ENCODE measurements around the gene ASB1. TPM values are rescaled to one million over a fixed set of nuclear protein-coding genes. Genes with fewer than 3 reads are reported as not detected.
A peak's percentile ranks its signal among the peaks of the same experiment; 100 is the strongest.

The ASB1 gene
- total RNA-seq, 2 donors from 2014 or later = 6.6 to 9.9 TPM

GRCh38 chr2:238396663-238397062, 30.1 kb upstream of the ASB1 start:
- intact Hi-C loops (cut with DNase I) = no loop called here
- WGBS, 2 donors = 93 to 95% methylated on average over 7 of the region's 7 CpGs
- no peaks in the 10 kb centered on the region for H3K36me3 ChIP-seq (replicated peaks in 1 of 2; ENCODE audit: insufficient read depth in 1 of 2, low read depth in 2 of 2)
- ATAC-seq (no peak), DNase-seq (no peak)
- no peaks in the 10 kb centered on the region for H3K9me3 ChIP-seq
- no peak overlapping the region for H3K4me3 ChIP-seq
- H3K4me1 ChIP-seq = no peaks in the 10 kb centered on the region
- no peak for TF ChIP-seq POLR2A (IDR thresholded peaks at IDR 0.05)
- TF ChIP-seq CTCF (IDR thresholded peaks at IDR 0.05) = no peak
- no peak overlapping the region for H3K27ac ChIP-seq
- no peaks in the 10 kb centered on the region for H3K27me3 ChIP-seq

- H3K27ac ChIP-seq = no peak overlapping the region
- WGBS, 2 donors = 77 to 85% methylated on average over 13 of the region's 14 CpGs
- no peaks in the 10 kb centered on the region for H3K4me1 ChIP-seq
- no peaks in the 10 kb centered on the region for H3K36me3 ChIP-seq (replicated peaks in 1 of 2; ENCODE audit: insufficient read depth in 1 of 2, low read depth in 2 of 2)
- no peak for TF ChIP-seq POLR2A (IDR thresholded peaks at IDR 0.05)
- TF ChIP-seq CTCF (IDR thresholded peaks at IDR 0.05) = no peak
- DNase-seq (no peak), ATAC-seq (no peak)
- no peaks in the 10 kb centered on the region for H3K9me3 ChIP-seq
- intact Hi-C loops (cut with DNase I) = no loop called here
- no peaks in the 10 kb centered on the region for H3K27me3 ChIP-seq
- no peak overlapping the region for H3K4me3 ChIP-seq
Observed at GRCh38 chr2:238397356-238397755, 29.4 kb upstream of the ASB1 start.

DNA sequence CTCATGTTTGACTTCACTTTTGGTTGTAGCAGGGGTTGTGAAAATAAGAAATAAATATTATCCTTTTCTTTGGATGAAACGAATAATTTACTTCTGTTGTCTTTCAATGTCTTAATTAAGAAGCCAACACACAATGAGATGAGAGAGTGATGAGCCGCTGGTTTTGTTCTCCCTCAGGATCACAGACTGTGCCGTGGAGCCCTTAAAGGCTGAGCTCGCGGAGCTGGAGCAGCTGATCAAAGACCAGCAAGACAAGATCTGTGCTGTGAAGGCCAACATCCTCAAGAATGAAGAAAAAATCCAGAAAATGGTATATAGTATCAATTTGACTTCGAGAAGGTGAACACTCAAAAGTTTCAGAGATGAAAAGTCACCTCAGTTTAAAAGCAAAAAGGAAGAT, 28.1 kb upstream of the ASB1 start:
- Histone ChIP-seq H3K27ac (peak overlapping the region in 3 of 4 donors; percentile 27 to 55 (median 42)), H3K27me3 (no peaks in the 10 kb centered on the region), H3K4me1 (no peaks in the 10 kb centered on the region), H3K36me3 (replicated peaks in 1 of 2; ENCODE audit: insufficient read depth in 1 of 2, low read depth in 2 of 2) (no peaks in the 10 kb centered on the region), H3K4me3 (no peak overlapping the region), H3K9me3 (no peaks in the 10 kb centered on the region)
- intact Hi-C loops (cut with DNase I) = no loop called here
- DNase-seq = no peak
- ATAC-seq = no peak
- TF ChIP-seq POLR2A (IDR thresholded peaks at IDR 0.05) (no peak), CTCF (IDR thresholded peaks at IDR 0.05) (no peak)
- 66 to 80% methylated on average over 6 of the region's 6 CpGs for WGBS, 2 donors

DNA sequence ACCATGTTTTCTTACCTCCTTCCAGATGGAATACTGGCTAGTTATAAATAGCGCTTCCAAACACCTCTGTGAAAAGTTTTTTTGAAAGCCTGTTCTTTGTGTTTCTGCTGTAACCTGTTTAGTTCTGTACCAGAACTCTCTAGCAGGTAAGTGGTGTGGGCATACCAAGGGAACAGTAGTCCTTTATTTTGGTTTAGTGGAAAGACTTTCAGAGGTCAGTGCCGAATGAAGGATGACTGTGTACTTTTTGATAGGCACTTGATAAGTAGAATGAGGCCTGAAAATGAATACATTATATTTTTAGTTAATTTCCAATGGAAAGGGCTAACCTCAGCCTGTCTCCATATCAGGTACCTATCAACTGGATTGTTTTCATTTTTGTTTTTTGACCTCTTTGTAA, 27.6 kb upstream of the ASB1 start:
- H3K27me3 ChIP-seq = no peaks in the 10 kb centered on the region
- DNase-seq (no peak), ATAC-seq (peak; percentile 71)
- H3K36me3 ChIP-seq (replicated peaks in 1 of 2; ENCODE audit: insufficient read depth in 1 of 2, low read depth in 2 of 2) = no peaks in the 10 kb centered on the region
- no peak overlapping the region for H3K4me3 ChIP-seq
- WGBS, 2 donors = 50 to 53% methylated on average over 2 of the region's 2 CpGs
- no peaks in the 10 kb centered on the region for H3K9me3 ChIP-seq
- H3K4me1 ChIP-seq = no peaks in the 10 kb centered on the region
- intact Hi-C loops (cut with DNase I) = no loop called here
- H3K27ac ChIP-seq = peak overlapping the region in 3 of 4 donors; percentile 34 to 55 (median 42)
- TF ChIP-seq CTCF (IDR thresholded peaks at IDR 0.05) (no peak), POLR2A (IDR thresholded peaks at IDR 0.05) (no peak)

GRCh38 chr2:238401551-238401950, 25.2 kb upstream of the ASB1 start:
- intact Hi-C loops (cut with DNase I) = no loop called here
- H3K27me3 ChIP-seq = no peaks in the 10 kb centered on the region
- no peaks in the 10 kb centered on the region for H3K9me3 ChIP-seq
- H3K36me3 ChIP-seq (replicated peaks in 1 of 2; ENCODE audit: insufficient read depth in 1 of 2, low read depth in 2 of 2) = no peaks in the 10 kb centered on the region
- 92 to 93% methylated on average over 6 to 8 of the region's 8 CpGs for WGBS, 2 donors
- ATAC-seq (no peak), DNase-seq (no peak)
- H3K27ac ChIP-seq = no peak overlapping the region
- no peaks in the 10 kb centered on the region for H3K4me1 ChIP-seq
- no peak for TF ChIP-seq POLR2A (IDR thresholded peaks at IDR 0.05)
- H3K4me3 ChIP-seq = no peak overlapping the region

All from body of pancreas (tissue), 4 donors.